Measurements from ENCODE around the gene SUN2.

The SUN2 gene

GRCh38 chr22:38777087-38777671, 21.4 kb upstream of the SUN2 start:
- no peak for DNase-seq (ENCODE audit: low spot score)

GRCh38 chr22:38776086-38776485, 20.3 kb upstream of the SUN2 start:
- no peak for DNase-seq (ENCODE audit: low spot score)

- DNase-seq (ENCODE audit: low spot score) = no peak
Measured at GRCh38 chr22:38775656-38776055, 19.9 kb upstream of the SUN2 start.

- DNase-seq (ENCODE audit: low spot score) = no peak
Measured at GRCh38 chr22:38774496-38775166, 18.8 kb upstream of the SUN2 start.

- DNase-seq (ENCODE audit: low spot score) = no peak
Measured at GRCh38 chr22:38773363-38773946, 17.7 kb upstream of the SUN2 start.

- DNase-seq (ENCODE audit: low spot score) = no peak
Measured at GRCh38 chr22:38772623-38772873, 16.8 kb upstream of the SUN2 start.

- DNase-seq (ENCODE audit: low spot score) = no peak
Measured at GRCh38 chr22:38770257-38770949, 14.6 kb upstream of the SUN2 start.

- no peak for DNase-seq (ENCODE audit: low spot score)
Measured at GRCh38 chr22:38768036-38768435, 12.2 kb upstream of the SUN2 start.

GRCh38 chr22:38767313-38767712, 11.5 kb upstream of the SUN2 start:
- no peak for DNase-seq (ENCODE audit: low spot score)

GRCh38 chr22:38766076-38766777, 10.4 kb upstream of the SUN2 start:
- peak; percentile 51 for DNase-seq (ENCODE audit: low spot score)

- DNase-seq (ENCODE audit: low spot score) = no peak
Measured at GRCh38 chr22:38762551-38762983, 6.8 kb upstream of the SUN2 start.

- DNase-seq (ENCODE audit: low spot score) = no peak
Measured at GRCh38 chr22:38761202-38762162, 5.7 kb upstream of the SUN2 start.

GRCh38 chr22:38760477-38761201, 4.8 kb upstream of the SUN2 start:
- no peak for DNase-seq (ENCODE audit: low spot score)

GRCh38 chr22:38759005-38759404, 3.2 kb upstream of the SUN2 start:
- DNase-seq (ENCODE audit: low spot score) = no peak

- peak; percentile 66 for DNase-seq (ENCODE audit: low spot score)
Measured at GRCh38 chr22:38758276-38758945, 2.6 kb upstream of the SUN2 start.

- DNase-seq (ENCODE audit: low spot score) = no peak
Measured at GRCh38 chr22:38757464-38757757, 1.6 kb upstream of the SUN2 start.

- DNase-seq (ENCODE audit: low spot score) = peak; percentile 25
Measured at GRCh38 chr22:38756711-38757463, 1.1 kb upstream of the SUN2 start.

GRCh38 chr22:38755155-38755910, 465 bp downstream of the SUN2 start:
- peak; percentile 51 for DNase-seq (ENCODE audit: low spot score)

GRCh38 chr22:38754751-38755154, 1.0 kb downstream of the SUN2 start:
- peak; percentile 44 for DNase-seq (ENCODE audit: low spot score)
